ENCODE measurements around the gene AVL9.
"Not testable (repeated sequence)": the region's sequence is repeated elsewhere in the genome, so short reads cannot be mapped to it uniquely, and the experiment has no call there.

GRCh38 chr7:32637611-32638010 is 142.3 kb downstream of the AVL9 start:
- not testable (repeated sequence) for TF ChIP-seq CTCF, EZH2phosphoT487, EZH2 (IDR thresholded peaks at IDR 0.05)

All from neural progenitor cell (in vitro differentiated cells).